GM12874 (cell line): Measurements from ENCODE around the gene FAN1.

ENCODE experiments used
- TF ChIP-seq, protein P1 (sequence below): IDR thresholded peaks from 2 replicates; pipeline ENCODE4 v1.5.1; 2011; ENCODE audit warnings: low read depth, mild to moderate bottlenecking, control low read depth, low read length, moderate library complexity; ENCODE audit not compliant: insufficient read depth

Gene FAN1

DNA sequence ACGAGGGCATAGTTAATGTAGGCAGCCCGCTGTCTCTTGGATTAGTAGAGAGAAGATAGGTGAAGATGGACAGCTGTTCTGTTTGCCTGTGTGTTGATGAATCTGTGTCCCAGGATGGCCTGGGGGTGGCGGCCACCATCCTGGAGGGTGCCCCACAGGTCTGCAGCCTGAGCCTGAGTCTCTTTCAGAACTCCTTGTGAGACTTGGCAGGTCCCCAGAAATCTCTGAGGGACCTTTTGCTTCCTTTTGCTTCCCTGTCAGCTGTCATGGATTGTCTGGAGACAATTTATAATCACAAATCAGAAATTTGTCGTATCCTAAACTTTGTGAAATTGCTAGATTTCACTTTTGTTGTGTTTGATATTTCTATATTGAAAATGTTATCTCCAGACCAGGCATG lies 17.4 kb downstream of the FAN1 start:
- TF ChIP-seq, protein P1, sequence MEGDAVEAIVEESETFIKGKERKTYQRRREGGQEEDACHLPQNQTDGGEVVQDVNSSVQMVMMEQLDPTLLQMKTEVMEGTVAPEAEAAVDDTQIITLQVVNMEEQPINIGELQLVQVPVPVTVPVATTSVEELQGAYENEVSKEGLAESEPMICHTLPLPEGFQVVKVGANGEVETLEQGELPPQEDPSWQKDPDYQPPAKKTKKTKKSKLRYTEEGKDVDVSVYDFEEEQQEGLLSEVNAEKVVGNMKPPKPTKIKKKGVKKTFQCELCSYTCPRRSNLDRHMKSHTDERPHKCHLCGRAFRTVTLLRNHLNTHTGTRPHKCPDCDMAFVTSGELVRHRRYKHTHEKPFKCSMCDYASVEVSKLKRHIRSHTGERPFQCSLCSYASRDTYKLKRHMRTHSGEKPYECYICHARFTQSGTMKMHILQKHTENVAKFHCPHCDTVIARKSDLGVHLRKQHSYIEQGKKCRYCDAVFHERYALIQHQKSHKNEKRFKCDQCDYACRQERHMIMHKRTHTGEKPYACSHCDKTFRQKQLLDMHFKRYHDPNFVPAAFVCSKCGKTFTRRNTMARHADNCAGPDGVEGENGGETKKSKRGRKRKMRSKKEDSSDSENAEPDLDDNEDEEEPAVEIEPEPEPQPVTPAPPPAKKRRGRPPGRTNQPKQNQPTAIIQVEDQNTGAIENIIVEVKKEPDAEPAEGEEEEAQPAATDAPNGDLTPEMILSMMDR = no peak

DNA sequence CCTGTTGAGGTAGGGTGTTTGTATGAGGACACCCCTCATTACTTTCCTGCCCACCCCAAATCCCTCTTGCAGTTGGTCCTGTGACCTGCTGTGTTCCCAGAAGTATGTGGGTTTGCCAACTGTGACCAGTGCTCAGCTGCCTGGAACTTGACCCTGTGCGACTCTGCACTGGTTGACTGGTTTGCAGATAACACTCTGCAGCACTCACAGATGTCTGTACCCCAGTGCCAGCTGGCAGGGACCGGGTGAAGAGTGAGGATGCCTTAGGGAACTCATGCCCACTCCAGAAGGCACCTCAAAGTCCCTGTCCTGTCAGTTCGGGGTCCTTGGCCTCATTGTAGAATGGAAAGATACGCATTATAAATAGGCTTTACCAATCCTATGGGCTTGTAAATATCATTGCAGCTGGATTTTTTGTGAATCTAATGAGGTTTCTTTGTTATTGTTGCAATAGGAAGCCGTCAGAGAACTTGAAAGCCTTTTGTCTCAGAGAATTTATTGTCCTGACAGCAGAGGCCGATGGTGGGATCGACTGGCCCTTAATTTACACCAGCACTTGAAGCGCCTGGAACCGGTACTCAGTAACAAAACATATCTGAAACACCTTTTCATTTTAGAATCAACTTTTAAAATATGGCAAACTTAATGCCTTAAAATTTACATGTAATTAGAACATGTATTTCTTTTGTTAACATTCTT lies 18.2 kb downstream of the FAN1 start:
- TF ChIP-seq, protein P1 = no peak

DNA sequence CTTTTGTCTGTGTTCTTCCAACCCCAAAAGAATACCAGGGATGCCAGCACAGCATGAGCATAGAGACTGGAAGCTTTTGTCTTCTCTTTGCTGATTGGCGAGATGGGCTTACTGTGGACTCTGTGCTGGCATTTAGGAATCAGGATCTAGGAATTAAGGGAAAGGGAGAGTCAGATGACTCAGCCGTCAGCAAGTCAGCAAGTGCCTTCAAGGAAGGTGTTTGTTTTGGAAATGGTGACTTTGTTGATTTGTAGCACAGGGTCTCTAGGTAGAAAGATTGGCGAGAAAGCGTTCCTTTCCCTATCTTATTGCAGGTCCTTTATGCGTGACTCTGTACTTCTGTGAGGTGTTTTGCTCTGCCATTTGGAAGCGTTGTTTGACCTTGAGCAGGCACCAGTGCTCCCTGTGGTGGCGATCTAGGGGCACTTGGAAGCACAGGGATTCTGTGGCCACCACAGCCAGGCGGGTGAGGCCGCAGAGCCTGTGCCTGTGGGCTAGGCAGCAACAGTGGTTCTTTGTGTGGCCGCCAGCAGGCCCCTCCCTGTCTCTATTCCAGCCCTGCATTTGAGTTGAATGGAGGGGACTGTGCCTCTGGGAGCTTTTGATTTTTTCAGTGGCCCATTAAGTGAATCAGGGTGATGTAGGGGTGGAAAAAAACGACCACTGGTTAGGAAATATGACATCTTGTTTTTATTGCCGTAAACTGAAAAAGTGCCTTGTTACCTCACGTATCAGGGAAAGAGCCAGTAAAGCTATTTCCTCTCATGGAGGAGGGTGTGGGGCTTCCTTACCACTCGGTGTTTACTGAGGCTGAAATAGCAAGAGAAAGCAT lies 19.0 kb downstream of the FAN1 start:
- TF ChIP-seq, protein P1 = no peak

DNA sequence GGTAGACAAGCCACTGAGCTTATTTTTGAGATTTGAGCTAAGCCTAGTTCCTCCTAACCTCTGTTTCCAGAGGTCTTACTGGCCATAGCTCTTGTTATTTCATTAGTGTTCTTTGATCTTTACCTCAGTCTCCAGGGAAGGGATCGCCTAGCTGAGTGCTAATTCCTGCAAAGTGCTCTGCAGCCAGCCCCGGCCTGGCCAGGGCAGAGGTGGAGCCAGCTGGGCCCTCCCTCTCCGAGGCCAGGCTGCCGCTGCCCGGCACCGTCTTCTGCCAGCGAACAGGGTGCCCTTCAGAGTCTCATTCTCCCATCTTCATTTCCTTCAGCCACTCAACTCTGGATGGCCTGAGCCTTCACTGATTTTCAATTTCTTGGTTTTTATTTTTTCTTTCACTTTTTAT lies 19.7 kb downstream of the FAN1 start:
- TF ChIP-seq, protein P1 = no peak

DNA sequence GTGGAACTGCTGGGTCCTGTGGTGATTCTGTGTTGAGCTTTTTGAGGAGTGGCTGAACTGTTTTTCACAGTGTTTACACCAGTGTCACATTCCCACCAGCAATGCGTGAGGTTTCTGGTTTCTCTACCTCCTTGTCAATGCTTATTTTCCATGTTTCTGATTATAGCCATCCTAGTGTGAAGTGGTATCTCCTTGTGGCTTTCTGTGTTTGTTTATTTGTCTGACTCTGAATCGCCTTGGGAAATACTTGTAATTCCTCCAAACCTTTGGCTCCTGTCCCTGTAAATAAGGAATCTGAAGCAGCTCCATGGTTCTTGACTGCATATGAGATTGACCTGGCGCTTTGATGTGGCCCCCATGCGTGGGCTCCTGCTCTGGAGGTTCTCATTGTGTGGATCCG lies 20.6 kb downstream of the FAN1 start:
- TF ChIP-seq, protein P1 = no peak

- TF ChIP-seq, protein P1 = no peak
These were observed 22.0 kb downstream of the FAN1 start for GRCh38 chr15:30925686-30926085.

- TF ChIP-seq, protein P1 = no peak
These were observed 22.4 kb downstream of the FAN1 start for GRCh38 chr15:30926161-30926560.
